Right renal cortex interstitium (tissue), 3 donors: ENCODE data around the gene CCDC30. TPM values are rescaled to one million over a fixed set of nuclear protein-coding genes. Genes with fewer than 3 reads are reported as not detected.
A peak's percentile ranks its signal among the peaks of the same experiment; 100 is the strongest.
"Not testable (repeated sequence)": the region's sequence is repeated elsewhere in the genome, so short reads cannot be mapped to it uniquely, and the experiment has no call there.

Experiments used
- DNase-seq, 3 donors: peaks; one replicate each; pipeline ENCODE4 v3.0.0-alpha.2; 2013; ENCODE audit warnings: low read depth in 3 of 3, low spot score in 2 of 3
- polyA plus RNA-seq, 3 donors: library from polyadenylated mRNA; unstranded; fragments of 120-200 nt; gene quantifications; one replicate each; pipeline ENCODE4 v1.2.1, GENCODE V29; 2013; ENCODE audit not compliant: insufficient read length in 3 of 3

CCDC30 gene
- polyA plus RNA-seq, 3 donors = 17.4 to 20.8 (median 18.0) TPM

GRCh38 chr1:42627205-42627604, 164.1 kb downstream of the CCDC30 start:
- DNase-seq = not testable (repeated sequence)

GRCh38 chr1:42639116-42639515, 176.0 kb downstream of the CCDC30 start:
- no peak for DNase-seq

GRCh38 chr1:42646056-42646455, 183.0 kb downstream of the CCDC30 start:
- DNase-seq = no peak

GRCh38 chr1:42657201-42657600, 194.1 kb downstream of the CCDC30 start:
- DNase-seq = no peak

GRCh38 chr1:42657981-42658876, 195.1 kb downstream of the CCDC30 start, which contains the start of gene PPIH:
PPIH (plus strand) TSS chr1:42658423; CDS start chr1:42658447, 24 bp downstream.
- DNase-seq = peak; percentile 81 to 94 (median 84)

- DNase-seq = no peak
These were observed 195.8 kb downstream of the CCDC30 start for GRCh38 chr1:42658877-42659337.

- DNase-seq = no peak
These were observed 197.9 kb downstream of the CCDC30 start for GRCh38 chr1:42660907-42661500.

GRCh38 chr1:42669936-42670335, 206.8 kb downstream of the CCDC30 start:
- DNase-seq = no peak

GRCh38 chr1:42670425-42670824, 207.3 kb downstream of the CCDC30 start:
- no peak for DNase-seq

- no peak for DNase-seq
These were observed 211.1 kb downstream of the CCDC30 start for GRCh38 chr1:42674214-42674613.

GRCh38 chr1:42674682-42675081, 211.6 kb downstream of the CCDC30 start:
- no peak for DNase-seq

GRCh38 chr1:42675467-42675866, 212.4 kb downstream of the CCDC30 start:
- DNase-seq = no peak

GRCh38 chr1:42676534-42677087, 213.5 kb downstream of the CCDC30 start:
- DNase-seq = no peak

GRCh38 chr1:42679364-42679983, 216.4 kb downstream of the CCDC30 start:
- no peak for DNase-seq

GRCh38 chr1:42680055-42680454, 217.0 kb downstream of the CCDC30 start:
- DNase-seq = no peak

- DNase-seq = no peak
These were observed 218.0 kb downstream of the CCDC30 start for GRCh38 chr1:42680921-42681683.

- DNase-seq = peak; percentile 97 to 98 (median 98)
These were observed 218.8 kb downstream of the CCDC30 start, which contains the start of gene YBX1 for GRCh38 chr1:42681741-42682483. YBX1 (plus strand) TSS chr1:42682418; CDS start chr1:42682566, 148 bp downstream.

GRCh38 chr1:42682484-42682738, 219.3 kb downstream of the CCDC30 start:
- DNase-seq = not testable (repeated sequence)

GRCh38 chr1:42682739-42683531, 219.8 kb downstream of the CCDC30 start:
- DNase-seq = no peak
